Activated B cell treated with CpG ODN at 0.5 μM for 24 hours (primary cell): ENCODE results near the gene TMCC2. TPM values are rescaled to one million over a fixed set of nuclear protein-coding genes. Genes with fewer than 3 reads are reported as not detected.
A peak's percentile ranks its signal among the peaks of the same experiment; 100 is the strongest.

Experiments
- ATAC-seq: fragments of 200-7000 bp; cut with Tn5 transposase; one replicate; pipeline ENCODE4 v1.10.0; 2021; ENCODE audit warnings: low read depth, mild to moderate bottlenecking, moderate library complexity
- CTCF ChIA-PET: fragments of 350-600 bp; sonication (Branson Sonifier 250); formaldehyde crosslinking; loops from one replicate; lab custom pipeline; 2021; ENCODE audit warnings: antibody characterized with exemption; lab: Charles Lee
- POLR2A ChIA-PET: fragments of 350-600 bp; sonication (Branson Sonifier 250); formaldehyde crosslinking; loops from one replicate; lab custom pipeline; 2021; ENCODE audit warnings: antibody characterized with exemption; lab: Charles Lee
- DNase-seq: peaks from one replicate; pipeline ENCODE4 v3.0.0; 2022
- H3K27ac Mint-ChIP-seq: one replicate; pipeline ENCODE4 v1.8.0; 2020; ENCODE audit warnings: mixed read lengths
- H3K27me3 Mint-ChIP-seq: one replicate; pipeline ENCODE4 v1.8.0; 2021; ENCODE audit warnings: mixed read lengths
- H3K36me3 Mint-ChIP-seq: one replicate; pipeline ENCODE4 v1.8.0; 2021; ENCODE audit warnings: low read depth, mixed read lengths
- H3K4me1 Mint-ChIP-seq: one replicate; pipeline ENCODE4 v1.8.0; 2021; ENCODE audit warnings: mixed read lengths
- H3K4me3 Mint-ChIP-seq: one replicate; pipeline ENCODE4 v1.8.0; 2020; ENCODE audit warnings: mild to moderate bottlenecking, mixed read lengths
- H3K9me3 Mint-ChIP-seq: one replicate; pipeline ENCODE4 v1.8.0; 2020; ENCODE audit warnings: mixed read lengths
- intact Hi-C: fragments of 100-400 bp; cut with micrococcal nuclease; formaldehyde crosslinking; loops from one replicate; pipeline ENCODE4 v1.15.1; 2024
- total RNA-seq: library from RNA; stranded (reverse); gene quantifications from 2 replicates; pipeline ENCODE4 v1.2.3, GENCODE V29; 2022
- TF ChIP-seq, protein P1 (sequence below): fragments of 200-600 bp; IDR thresholded peaks from one replicate; pipeline ENCODE4 v1.8.0; 2022; ENCODE audit warnings: antibody characterized with exemption, mild to moderate bottlenecking

The TMCC2 gene
- total RNA-seq, 1 donor from 2014 or later, result 1.2 TPM

GRCh38 chr1:205229399-205229871, 1.7 kb downstream of the TMCC2 start:
- peak; percentile 68 for ATAC-seq
- H3K9me3 Mint-ChIP-seq, result no peaks in the 10 kb centered on the region
- intact Hi-C loops, result loop anchor here (1.0 to 5.0 kb wide), 3 partner anchors 27 to 107 kb away; partner anchors contain the start of genes NUAK2 and RBBP5
- TF ChIP-seq, protein P1, sequence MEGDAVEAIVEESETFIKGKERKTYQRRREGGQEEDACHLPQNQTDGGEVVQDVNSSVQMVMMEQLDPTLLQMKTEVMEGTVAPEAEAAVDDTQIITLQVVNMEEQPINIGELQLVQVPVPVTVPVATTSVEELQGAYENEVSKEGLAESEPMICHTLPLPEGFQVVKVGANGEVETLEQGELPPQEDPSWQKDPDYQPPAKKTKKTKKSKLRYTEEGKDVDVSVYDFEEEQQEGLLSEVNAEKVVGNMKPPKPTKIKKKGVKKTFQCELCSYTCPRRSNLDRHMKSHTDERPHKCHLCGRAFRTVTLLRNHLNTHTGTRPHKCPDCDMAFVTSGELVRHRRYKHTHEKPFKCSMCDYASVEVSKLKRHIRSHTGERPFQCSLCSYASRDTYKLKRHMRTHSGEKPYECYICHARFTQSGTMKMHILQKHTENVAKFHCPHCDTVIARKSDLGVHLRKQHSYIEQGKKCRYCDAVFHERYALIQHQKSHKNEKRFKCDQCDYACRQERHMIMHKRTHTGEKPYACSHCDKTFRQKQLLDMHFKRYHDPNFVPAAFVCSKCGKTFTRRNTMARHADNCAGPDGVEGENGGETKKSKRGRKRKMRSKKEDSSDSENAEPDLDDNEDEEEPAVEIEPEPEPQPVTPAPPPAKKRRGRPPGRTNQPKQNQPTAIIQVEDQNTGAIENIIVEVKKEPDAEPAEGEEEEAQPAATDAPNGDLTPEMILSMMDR, result no peak
- peaks cover 6% of the 10 kb centered on the region for H3K27me3 Mint-ChIP-seq
- H3K4me1 Mint-ChIP-seq, result peaks cover 35% of the 10 kb centered on the region
- peak overlapping the region; percentile 84 for H3K4me3 Mint-ChIP-seq
- ChIA-PET POLR2A (interaction anchor here (0.6 to 3.1 kb wide), 7 partner anchors 18 to 1752 kb away, joined by 3 to 29 read pairs (median 6); partner anchors contain the start of genes DSTYK and RBBP5), CTCF (interaction anchor here (0.7 to 3.6 kb wide), 15 partner anchors 9 to 256 kb away, joined by 3 to 66 read pairs (median 4); partner anchors contain the start of genes DSTYK and RBBP5)
- no peaks in the 10 kb centered on the region for H3K36me3 Mint-ChIP-seq
- peak overlapping the region; percentile 42 for H3K27ac Mint-ChIP-seq
- peak; percentile 31 for DNase-seq

DNA sequence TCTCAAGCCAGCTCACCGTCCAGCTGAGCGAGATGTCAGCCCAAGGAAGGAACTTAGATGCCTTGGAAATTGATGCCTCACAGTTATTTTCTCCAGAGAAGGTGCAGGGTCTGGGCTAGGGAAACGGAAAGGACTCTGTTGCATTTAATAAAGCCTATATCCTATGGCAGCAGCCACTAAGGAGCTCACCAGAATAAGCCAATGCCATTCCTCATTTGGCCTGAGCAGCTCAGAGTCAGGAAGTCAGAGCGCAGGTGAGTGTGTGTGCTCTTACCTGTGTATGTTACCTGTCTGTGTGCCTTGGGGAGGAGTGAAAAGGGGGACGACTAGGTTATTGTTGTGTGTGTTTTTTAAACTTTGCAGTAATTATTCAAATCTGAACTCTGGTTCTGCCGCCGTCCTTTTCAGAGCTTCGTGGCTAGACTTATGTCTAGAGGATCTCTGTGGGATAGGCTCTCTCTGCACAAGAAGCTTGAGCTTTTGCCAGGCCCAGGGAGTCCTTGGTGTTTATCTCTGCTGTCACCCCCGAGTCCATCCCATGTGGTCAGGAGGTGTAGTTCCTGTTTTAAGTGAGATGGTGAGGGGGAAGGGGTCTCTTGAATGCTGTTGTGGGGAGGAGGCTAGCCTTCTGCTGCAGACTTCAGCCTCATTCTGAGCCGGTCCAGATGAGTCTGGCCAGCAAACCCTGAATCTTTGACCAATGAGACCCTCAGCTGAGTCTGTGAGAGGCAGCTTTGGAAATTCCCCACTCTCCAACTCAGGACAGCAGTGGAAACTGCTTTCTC, 2.4 kb downstream of the TMCC2 start:
- peak overlapping the region; percentile 84 for H3K4me3 Mint-ChIP-seq
- ChIA-PET CTCF (interaction anchor here (0.7 to 3.6 kb wide), 8 partner anchors 8 to 255 kb away, joined by 3 to 66 read pairs (median 4); no protein-coding TSS in a partner anchor), POLR2A (interaction anchor here (0.9 to 3.1 kb wide), 4 partner anchors 19 to 279 kb away, joined by 3 to 29 read pairs (median 12); partner anchors contain the start of gene DSTYK)
- H3K4me1 Mint-ChIP-seq, result peaks cover 35% of the 10 kb centered on the region
- H3K36me3 Mint-ChIP-seq, result no peaks in the 10 kb centered on the region
- intact Hi-C loops, result loop anchor here (1.0 to 5.0 kb wide), 3 partner anchors 26 to 108 kb away; partner anchors contain the start of genes NUAK2 and RBBP5
- ATAC-seq, result no peak
- H3K27me3 Mint-ChIP-seq, result peaks cover 5% of the 10 kb centered on the region
- H3K9me3 Mint-ChIP-seq, result no peaks in the 10 kb centered on the region
- no peak overlapping the region for H3K27ac Mint-ChIP-seq
- DNase-seq, result no peak
- TF ChIP-seq, protein P1, result no peak

DNA sequence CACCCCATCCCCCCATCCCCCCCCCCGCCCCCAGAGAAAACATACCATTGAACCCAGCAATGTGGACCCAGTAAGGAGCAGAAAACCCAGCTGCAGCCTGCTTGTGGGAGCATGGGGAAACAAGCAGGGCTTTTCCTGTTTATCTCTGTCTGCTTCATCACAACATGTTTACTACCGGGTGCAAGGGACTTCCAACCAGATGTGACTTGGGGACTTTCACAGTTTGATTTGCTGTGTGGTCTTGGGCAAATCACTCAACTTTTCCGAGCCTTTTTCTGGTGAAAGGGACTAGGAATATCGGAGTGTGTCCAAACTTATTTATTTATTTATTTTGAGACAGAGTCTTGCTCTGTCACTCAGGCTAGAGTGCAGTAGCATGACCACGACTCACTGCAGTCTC, 3.2 kb downstream of the TMCC2 start:
- ChIA-PET POLR2A (no interaction called here), CTCF (interaction anchor here (1.3 kb wide), 2 partner anchors 25 to 254 kb away, joined by 3 to 5 read pairs; no protein-coding TSS in a partner anchor)
- Mint-ChIP-seq H3K4me3 (peak overlapping the region; percentile 24), H3K27ac (no peak overlapping the region), H3K27me3 (peaks cover 5% of the 10 kb centered on the region), H3K4me1 (peaks cover 35% of the 10 kb centered on the region), H3K36me3 (no peaks in the 10 kb centered on the region), H3K9me3 (no peaks in the 10 kb centered on the region)
- intact Hi-C loops, result no loop called here
- no peak for ATAC-seq
- DNase-seq, result no peak
- TF ChIP-seq, protein P1, result no peak

GRCh38 chr1:205232127-205232820, 4.5 kb downstream of the TMCC2 start:
- no peak for DNase-seq
- H3K36me3 Mint-ChIP-seq, result no peaks in the 10 kb centered on the region
- TF ChIP-seq, protein P1, result no peak
- H3K9me3 Mint-ChIP-seq, result no peaks in the 10 kb centered on the region
- no peak for ATAC-seq
- ChIA-PET POLR2A (no interaction called here), CTCF (interaction anchor here (1.3 kb wide), 1 partner anchor 23 kb away, joined by 5 read pairs; no protein-coding TSS in a partner anchor)
- H3K27ac Mint-ChIP-seq, result no peak overlapping the region
- peaks cover under 1% of the 10 kb centered on the region for H3K27me3 Mint-ChIP-seq
- peaks cover 31% of the 10 kb centered on the region for H3K4me1 Mint-ChIP-seq
- intact Hi-C loops, result no loop called here
- no peak overlapping the region for H3K4me3 Mint-ChIP-seq
